Astrocyte (in vitro differentiated cells and primary cell): ENCODE measurements around the gene FGD4.

Experiments
- EZH2 ChIP-seq: IDR thresholded peaks from 2 replicates; pipeline ENCODE4 v1.6.1; 2012; ENCODE audit warnings: mild to moderate bottlenecking, low read length, inconsistent platforms; ENCODE audit not compliant: insufficient read depth
- TF ChIP-seq, protein P1 (sequence below): IDR thresholded peaks from 2 replicates; pipeline ENCODE4 v1.5.1; 2011; ENCODE audit warnings: low read depth, mild to moderate bottlenecking, inconsistent platforms, low read length, moderate library complexity; ENCODE audit not compliant: insufficient read depth

GRCh38 chr12:32450768-32451167 is 51.4 kb downstream of the FGD4 start:
- TF ChIP-seq, protein P1, sequence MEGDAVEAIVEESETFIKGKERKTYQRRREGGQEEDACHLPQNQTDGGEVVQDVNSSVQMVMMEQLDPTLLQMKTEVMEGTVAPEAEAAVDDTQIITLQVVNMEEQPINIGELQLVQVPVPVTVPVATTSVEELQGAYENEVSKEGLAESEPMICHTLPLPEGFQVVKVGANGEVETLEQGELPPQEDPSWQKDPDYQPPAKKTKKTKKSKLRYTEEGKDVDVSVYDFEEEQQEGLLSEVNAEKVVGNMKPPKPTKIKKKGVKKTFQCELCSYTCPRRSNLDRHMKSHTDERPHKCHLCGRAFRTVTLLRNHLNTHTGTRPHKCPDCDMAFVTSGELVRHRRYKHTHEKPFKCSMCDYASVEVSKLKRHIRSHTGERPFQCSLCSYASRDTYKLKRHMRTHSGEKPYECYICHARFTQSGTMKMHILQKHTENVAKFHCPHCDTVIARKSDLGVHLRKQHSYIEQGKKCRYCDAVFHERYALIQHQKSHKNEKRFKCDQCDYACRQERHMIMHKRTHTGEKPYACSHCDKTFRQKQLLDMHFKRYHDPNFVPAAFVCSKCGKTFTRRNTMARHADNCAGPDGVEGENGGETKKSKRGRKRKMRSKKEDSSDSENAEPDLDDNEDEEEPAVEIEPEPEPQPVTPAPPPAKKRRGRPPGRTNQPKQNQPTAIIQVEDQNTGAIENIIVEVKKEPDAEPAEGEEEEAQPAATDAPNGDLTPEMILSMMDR, result no peak
- TF ChIP-seq EZH2, result no peak
